Gastroesophageal sphincter (tissue), 4 donors: ENCODE measurements around the gene PCNX3. TPM values are rescaled to one million over a fixed set of nuclear protein-coding genes. Genes with fewer than 3 reads are reported as not detected.

Experiments used
- ATAC-seq: fragments of 150-250 bp; one replicate; pipeline ENCODE4 v1.9.1; 2016; ENCODE audit warnings: mild to moderate bottlenecking, moderate library complexity
- H3K27ac ChIP-seq, 4 donors: fragments of 200-600 bp; sonication (generic) in 3 of 4; 1 replicate in 3 of 4; 2 replicates in 1 of 4; pipeline ENCODE4 v1.5.1; 2016 to 2019
- H3K27me3 ChIP-seq: fragments of 200-600 bp; sonication (generic); one replicate; pipeline ENCODE4 v1.5.1; 2019
- H3K36me3 ChIP-seq, 2 donors: fragments of 200-600 bp; sonication (generic); one replicate each; pipeline ENCODE4 v1.5.1; 2019; ENCODE audit warnings: control low read depth in 1 of 2
- H3K4me1 ChIP-seq, 3 donors: fragments of 200-600 bp; sonication (generic); 1 replicate in 2 of 3; 2 replicates in 1 of 3; pipeline ENCODE4 v1.5.1; 2016 to 2019; ENCODE audit warnings: control low read depth in 2 of 3
- H3K4me3 ChIP-seq, 2 donors: fragments of 200-600 bp; sonication (generic); one replicate each; pipeline ENCODE4 v1.5.1; 2019; ENCODE audit warnings: mild to moderate bottlenecking in 1 of 2, moderate library complexity in 1 of 2
- H3K9me3 ChIP-seq, 3 donors: fragments of 200-600 bp; sonication (generic); one replicate each; pipeline ENCODE4 v1.5.1; 2017 to 2019; ENCODE audit warnings: control low read depth in 2 of 3
- CTCF ChIP-seq, 4 experiments: fragments of 200-600 bp in 2 of 4; fragments of 450-650 bp in 2 of 4; sonication (generic) in 1 of 4; IDR thresholded peaks; one replicate each; pipeline ENCODE4 v1.5.1; 2017 to 2019; ENCODE audit warnings: antibody characterized with exemption in 4 of 4, mild to moderate bottlenecking in 2 of 4, moderate library complexity in 2 of 4
- EP300 ChIP-seq: sonication (generic); formaldehyde crosslinking; IDR thresholded peaks from one replicate; pipeline ENCODE4 v1.6.1; 2017; ENCODE audit warnings: antibody characterized with exemption, mild to moderate bottlenecking
- POLR2A ChIP-seq, 2 donors: fragments of 450-650 bp; IDR thresholded peaks; one replicate each; pipeline ENCODE4 v1.6.1; 2017; ENCODE audit warnings: antibody characterized with exemption in 2 of 2, mild to moderate bottlenecking in 2 of 2, moderate library complexity in 1 of 2
- POLR2AphosphoS5 ChIP-seq: sonication (generic); formaldehyde crosslinking; IDR thresholded peaks from one replicate; pipeline ENCODE4 v1.6.1; 2017; ENCODE audit warnings: antibody characterized with exemption
- WGBS, 2 donors: methylation state at CpG; one replicate each; pipeline ENCODE4 v1.1.5; 2018; ENCODE audit warnings: low coverage in 1 of 2; 5-methylcytosine and 5-hydroxymethylcytosine counted together
- total RNA-seq, 4 donors: library from RNA; depleted of rRNA; stranded (reverse); fragments of >200 nt; gene quantifications; one replicate each; pipeline ENCODE4 v1.1.0, GENCODE V29; 2016

Gene PCNX3
- total RNA-seq, 4 donors from 2014 or later: 15.9 to 40.1 (median 19.3) TPM

- H3K27me3 ChIP-seq: no peaks in the 10 kb centered on the region
- H3K36me3 ChIP-seq: peaks cover 0 to 77% of the 10 kb centered on the region in 2 donors
- H3K4me3 ChIP-seq: no peak overlapping the region
- TF ChIP-seq POLR2AphosphoS5: no peak
- no peak for TF ChIP-seq CTCF (IDR thresholded peaks at IDR 0.05)
- TF ChIP-seq EP300: no peak
- no peak for TF ChIP-seq POLR2A (IDR thresholded peaks at IDR 0.05)
- peaks cover 0 to 61% (median 31%) of the 10 kb centered on the region in 3 donors for H3K4me1 ChIP-seq
- 50 to 86% methylated on average over 1 to 3 of the region's 14 CpGs for WGBS, 2 donors
- no peak for ATAC-seq
- peak overlapping the region in 3 of 4 donors; percentile 92 to 98 (median 93) for H3K27ac ChIP-seq
- no peaks in the 10 kb centered on the region for H3K9me3 ChIP-seq
These were observed 39.1 kb downstream of the PCNX3 start for GRCh38 chr11:65654375-65655349.

- Histone ChIP-seq H3K27me3 (no peaks in the 10 kb centered on the region), H3K27ac (no peak overlapping the region), H3K36me3 (peaks cover 0 to 77% of the 10 kb centered on the region in 2 donors), H3K9me3 (no peaks in the 10 kb centered on the region), H3K4me3 (no peak overlapping the region), H3K4me1 (peaks cover 0 to 61% (median 31%) of the 10 kb centered on the region in 3 donors)
- WGBS, 2 donors: 72 to 82% methylated on average over 1 to 2 of the region's 16 CpGs
- TF ChIP-seq POLR2A (IDR thresholded peaks at IDR 0.05) (no peak), EP300 (no peak), CTCF (IDR thresholded peaks at IDR 0.05) (no peak), POLR2AphosphoS5 (no peak)
- no peak for ATAC-seq
These were observed 40.2 kb downstream of the PCNX3 start for GRCh38 chr11:65655570-65656332.

GRCh38 chr11:65657426-65657825, 41.9 kb downstream of the PCNX3 start:
- Histone ChIP-seq H3K36me3 (peaks cover 0 to 82% of the 10 kb centered on the region in 2 donors), H3K4me3 (no peak overlapping the region), H3K27me3 (no peaks in the 10 kb centered on the region), H3K9me3 (no peaks in the 10 kb centered on the region), H3K27ac (no peak overlapping the region), H3K4me1 (peaks cover 9 to 59% (median 27%) of the 10 kb centered on the region in 3 donors)
- no peak for ATAC-seq
- TF ChIP-seq POLR2AphosphoS5 (no peak), POLR2A (IDR thresholded peaks at IDR 0.05) (no peak), EP300 (no peak), CTCF (IDR thresholded peaks at IDR 0.05) (no peak)
- WGBS, 2 donors: 68 to 83% methylated on average over 4 to 7 of the region's 7 CpGs

GRCh38 chr11:65658174-65659021, 42.8 kb downstream of the PCNX3 start:
- peaks cover 9 to 51% (median 23%) of the 10 kb centered on the region in 3 donors for H3K4me1 ChIP-seq
- no peak for ATAC-seq
- H3K36me3 ChIP-seq: peaks cover 0 to 82% of the 10 kb centered on the region in 2 donors
- H3K4me3 ChIP-seq: no peak overlapping the region
- 80 to 87% methylated on average over 3 to 8 of the region's 21 CpGs for WGBS, 2 donors
- no peak for TF ChIP-seq POLR2AphosphoS5
- H3K27ac ChIP-seq: no peak overlapping the region
- H3K9me3 ChIP-seq: no peaks in the 10 kb centered on the region
- no peaks in the 10 kb centered on the region for H3K27me3 ChIP-seq
